ENCODE data around the gene MTM1.

Gene MTM1

GRCh38 chrX:150625875-150626274 is 57.5 kb downstream of the MTM1 start:
- Histone ChIP-seq H2BK15ac (replicated peaks; ENCODE audit: low read depth) (no peak overlapping the region), H3K18ac (ENCODE audit: low read length) (no peak overlapping the region), H2BK5ac (ENCODE audit: low read length) (no peak overlapping the region), H3K4me3 (ENCODE audit: low read length) (no peak overlapping the region), H3K79me2 (ENCODE audit: control insufficient read depth, insufficient read depth, low read length) (no peaks in the 10 kb centered on the region), H3K4ac (ENCODE audit: low read depth, low read length) (no peak overlapping the region), H3K36me3 (ENCODE audit: control insufficient read depth, insufficient read depth, low read length) (no peaks in the 10 kb centered on the region), H3K23ac (ENCODE audit: low read length) (no peak overlapping the region), H2BK120ac (ENCODE audit: low read depth, low read length) (no peak overlapping the region), H4K5ac (ENCODE audit: low read length) (no peak overlapping the region), H3K4me1 (ENCODE audit: control insufficient read depth, low read depth, low read length) (no peaks in the 10 kb centered on the region), H3K4me2 (ENCODE audit: low read length) (no peak overlapping the region), H4K8ac (ENCODE audit: low read depth, low read length) (no peak overlapping the region), H3K79me1 (ENCODE audit: low read length) (no peaks in the 10 kb centered on the region), H3K27me3 (ENCODE audit: insufficient read depth, low read length, poor library complexity) (no peaks in the 10 kb centered on the region), H3K9ac (ENCODE audit: low read length) (no peak overlapping the region), H3K27ac (ENCODE audit: low read depth, low read length) (no peak overlapping the region), H2AK5ac (ENCODE audit: low read length) (no peak overlapping the region), H3K56ac (ENCODE audit: low read length) (no peak overlapping the region)
- no CpG with 5 or more reads among the region's 3 CpGs for WGBS (ENCODE audit: extremely low coverage, insufficient coverage, low lambda C conversion rate)
- no peak for DNase-seq

- no peak overlapping the region for H3K4me3 ChIP-seq (ENCODE audit: low read length)
- H2BK5ac ChIP-seq (ENCODE audit: low read length) = no peak overlapping the region
- H3K23ac ChIP-seq (ENCODE audit: low read length) = no peak overlapping the region
- H3K18ac ChIP-seq (ENCODE audit: low read length) = no peak overlapping the region
- no peak overlapping the region for H4K5ac ChIP-seq (ENCODE audit: low read length)
- no peak overlapping the region for H3K27ac ChIP-seq (ENCODE audit: low read depth, low read length)
- no peak overlapping the region for H2BK15ac ChIP-seq (replicated peaks; ENCODE audit: low read depth)
- peak; percentile 1 for DNase-seq
- H3K79me2 ChIP-seq (ENCODE audit: control insufficient read depth, insufficient read depth, low read length) = no peaks in the 10 kb centered on the region
- H3K56ac ChIP-seq (ENCODE audit: low read length) = no peak overlapping the region
- no peaks in the 10 kb centered on the region for H3K27me3 ChIP-seq (ENCODE audit: insufficient read depth, low read length, poor library complexity)
- H3K4ac ChIP-seq (ENCODE audit: low read depth, low read length) = no peak overlapping the region
- H2BK120ac ChIP-seq (ENCODE audit: low read depth, low read length) = no peak overlapping the region
- no peaks in the 10 kb centered on the region for H3K4me1 ChIP-seq (ENCODE audit: control insufficient read depth, low read depth, low read length)
- no peaks in the 10 kb centered on the region for H3K36me3 ChIP-seq (ENCODE audit: control insufficient read depth, insufficient read depth, low read length)
- no peak overlapping the region for H2AK5ac ChIP-seq (ENCODE audit: low read length)
- H3K79me1 ChIP-seq (ENCODE audit: low read length) = no peaks in the 10 kb centered on the region
- no peak overlapping the region for H3K9ac ChIP-seq (ENCODE audit: low read length)
- H4K8ac ChIP-seq (ENCODE audit: low read depth, low read length) = no peak overlapping the region
- H3K4me2 ChIP-seq (ENCODE audit: low read length) = no peak overlapping the region
Measured at GRCh38 chrX:150627957-150628356, 59.5 kb downstream of the MTM1 start.

- no peak for DNase-seq
- Histone ChIP-seq H3K4me1 (ENCODE audit: control insufficient read depth, low read depth, low read length) (no peaks in the 10 kb centered on the region), H3K18ac (ENCODE audit: low read length) (no peak overlapping the region), H4K5ac (ENCODE audit: low read length) (no peak overlapping the region), H2BK5ac (ENCODE audit: low read length) (no peak overlapping the region), H3K23ac (ENCODE audit: low read length) (no peak overlapping the region), H3K4ac (ENCODE audit: low read depth, low read length) (no peak overlapping the region), H3K27me3 (ENCODE audit: insufficient read depth, low read length, poor library complexity) (no peaks in the 10 kb centered on the region), H3K79me2 (ENCODE audit: control insufficient read depth, insufficient read depth, low read length) (no peaks in the 10 kb centered on the region), H4K8ac (ENCODE audit: low read depth, low read length) (no peak overlapping the region), H2AK5ac (ENCODE audit: low read length) (no peak overlapping the region), H3K4me3 (ENCODE audit: low read length) (no peak overlapping the region), H3K9ac (ENCODE audit: low read length) (no peak overlapping the region), H3K4me2 (ENCODE audit: low read length) (no peak overlapping the region), H2BK120ac (ENCODE audit: low read depth, low read length) (no peak overlapping the region), H3K79me1 (ENCODE audit: low read length) (no peaks in the 10 kb centered on the region), H3K56ac (ENCODE audit: low read length) (no peak overlapping the region), H3K27ac (ENCODE audit: low read depth, low read length) (no peak overlapping the region), H2BK15ac (replicated peaks; ENCODE audit: low read depth) (no peak overlapping the region), H3K36me3 (ENCODE audit: control insufficient read depth, insufficient read depth, low read length) (no peaks in the 10 kb centered on the region)
- no CpG with 5 or more reads among the region's 3 CpGs for WGBS (ENCODE audit: extremely low coverage, insufficient coverage, low lambda C conversion rate)
Measured at GRCh38 chrX:150635952-150636351, 67.5 kb downstream of the MTM1 start.

- no peak overlapping the region for H3K27ac ChIP-seq (ENCODE audit: low read depth, low read length)
- H2AK5ac ChIP-seq (ENCODE audit: low read length) = no peak overlapping the region
- no peak overlapping the region for H2BK120ac ChIP-seq (ENCODE audit: low read depth, low read length)
- H3K4me3 ChIP-seq (ENCODE audit: low read length) = no peak overlapping the region
- DNase-seq = no peak
- no peaks in the 10 kb centered on the region for H3K79me1 ChIP-seq (ENCODE audit: low read length)
- no peak overlapping the region for H3K23ac ChIP-seq (ENCODE audit: low read length)
- H3K36me3 ChIP-seq (ENCODE audit: control insufficient read depth, insufficient read depth, low read length) = no peaks in the 10 kb centered on the region
- H3K18ac ChIP-seq (ENCODE audit: low read length) = no peak overlapping the region
- H3K4ac ChIP-seq (ENCODE audit: low read depth, low read length) = no peak overlapping the region
- no peak overlapping the region for H2BK5ac ChIP-seq (ENCODE audit: low read length)
- no peak overlapping the region for H4K5ac ChIP-seq (ENCODE audit: low read length)
- no peaks in the 10 kb centered on the region for H3K4me1 ChIP-seq (ENCODE audit: control insufficient read depth, low read depth, low read length)
- H4K8ac ChIP-seq (ENCODE audit: low read depth, low read length) = no peak overlapping the region
- H3K27me3 ChIP-seq (ENCODE audit: insufficient read depth, low read length, poor library complexity) = no peaks in the 10 kb centered on the region
- WGBS (ENCODE audit: extremely low coverage, insufficient coverage, low lambda C conversion rate) = no CpG with 5 or more reads among the region's 3 CpGs
- no peak overlapping the region for H2BK15ac ChIP-seq (replicated peaks; ENCODE audit: low read depth)
- no peak overlapping the region for H3K56ac ChIP-seq (ENCODE audit: low read length)
- H3K4me2 ChIP-seq (ENCODE audit: low read length) = no peak overlapping the region
- no peak overlapping the region for H3K9ac ChIP-seq (ENCODE audit: low read length)
- H3K79me2 ChIP-seq (ENCODE audit: control insufficient read depth, insufficient read depth, low read length) = no peaks in the 10 kb centered on the region
Measured at GRCh38 chrX:150642423-150642822, 74.0 kb downstream of the MTM1 start.

GRCh38 chrX:150643271-150643670 is 74.8 kb downstream of the MTM1 start:
- Histone ChIP-seq H4K5ac (ENCODE audit: low read length) (no peak overlapping the region), H3K4me1 (ENCODE audit: control insufficient read depth, low read depth, low read length) (no peaks in the 10 kb centered on the region), H3K79me2 (ENCODE audit: control insufficient read depth, insufficient read depth, low read length) (no peaks in the 10 kb centered on the region), H4K8ac (ENCODE audit: low read depth, low read length) (no peak overlapping the region), H3K4ac (ENCODE audit: low read depth, low read length) (no peak overlapping the region), H3K9ac (ENCODE audit: low read length) (no peak overlapping the region), H2BK15ac (replicated peaks; ENCODE audit: low read depth) (no peak overlapping the region), H3K27me3 (ENCODE audit: insufficient read depth, low read length, poor library complexity) (no peaks in the 10 kb centered on the region), H3K23ac (ENCODE audit: low read length) (no peak overlapping the region), H3K4me2 (ENCODE audit: low read length) (no peak overlapping the region), H3K4me3 (ENCODE audit: low read length) (no peak overlapping the region), H3K18ac (ENCODE audit: low read length) (no peak overlapping the region), H2AK5ac (ENCODE audit: low read length) (no peak overlapping the region), H3K79me1 (ENCODE audit: low read length) (no peaks in the 10 kb centered on the region), H3K27ac (ENCODE audit: low read depth, low read length) (no peak overlapping the region), H3K56ac (ENCODE audit: low read length) (no peak overlapping the region), H2BK5ac (ENCODE audit: low read length) (no peak overlapping the region), H2BK120ac (ENCODE audit: low read depth, low read length) (no peak overlapping the region), H3K36me3 (ENCODE audit: control insufficient read depth, insufficient read depth, low read length) (no peaks in the 10 kb centered on the region)
- DNase-seq = no peak
- WGBS (ENCODE audit: extremely low coverage, insufficient coverage, low lambda C conversion rate) = no CpG with 5 or more reads among the region's 1 CpG

- no peak overlapping the region for H3K23ac ChIP-seq (ENCODE audit: low read length)
- no peak overlapping the region for H2BK120ac ChIP-seq (ENCODE audit: low read depth, low read length)
- no peaks in the 10 kb centered on the region for H3K4me1 ChIP-seq (ENCODE audit: control insufficient read depth, low read depth, low read length)
- no peak overlapping the region for H2AK5ac ChIP-seq (ENCODE audit: low read length)
- no peaks in the 10 kb centered on the region for H3K36me3 ChIP-seq (ENCODE audit: control insufficient read depth, insufficient read depth, low read length)
- H4K5ac ChIP-seq (ENCODE audit: low read length) = no peak overlapping the region
- H3K4me2 ChIP-seq (ENCODE audit: low read length) = no peak overlapping the region
- H3K4me3 ChIP-seq (ENCODE audit: low read length) = no peak overlapping the region
- H2BK15ac ChIP-seq (replicated peaks; ENCODE audit: low read depth) = no peak overlapping the region
- H4K8ac ChIP-seq (ENCODE audit: low read depth, low read length) = no peak overlapping the region
- no peak overlapping the region for H2BK5ac ChIP-seq (ENCODE audit: low read length)
- H3K4ac ChIP-seq (ENCODE audit: low read depth, low read length) = no peak overlapping the region
- no CpG with 5 or more reads among the region's 2 CpGs for WGBS (ENCODE audit: extremely low coverage, insufficient coverage, low lambda C conversion rate)
- H3K27ac ChIP-seq (ENCODE audit: low read depth, low read length) = no peak overlapping the region
- H3K9ac ChIP-seq (ENCODE audit: low read length) = no peak overlapping the region
- no peaks in the 10 kb centered on the region for H3K79me2 ChIP-seq (ENCODE audit: control insufficient read depth, insufficient read depth, low read length)
- no peaks in the 10 kb centered on the region for H3K27me3 ChIP-seq (ENCODE audit: insufficient read depth, low read length, poor library complexity)
- no peak overlapping the region for H3K56ac ChIP-seq (ENCODE audit: low read length)
- H3K79me1 ChIP-seq (ENCODE audit: low read length) = no peaks in the 10 kb centered on the region
- DNase-seq = no peak
- H3K18ac ChIP-seq (ENCODE audit: low read length) = no peak overlapping the region
Measured at GRCh38 chrX:150643958-150644357, 75.5 kb downstream of the MTM1 start.

Measured in mesendoderm (in vitro differentiated cells).